HG02610 (cell line): ENCODE measurements around the gene TATDN2.
"Not testable (repeated sequence)": the region's sequence is repeated elsewhere in the genome, so short reads cannot be mapped to it uniquely, and the experiment has no call there.

Experiments
- ATAC-seq: cut with Tn5 transposase; IDR thresholded peaks from one replicate; pipeline ENCODE4 v1.9.1; 2021; ENCODE audit warnings: mild to moderate bottlenecking, moderate library complexity; ENCODE audit not compliant: unreplicated experiment

TATDN2 gene

GRCh38 chr3:10266936-10267335, 18.7 kb downstream of the TATDN2 start:
- ATAC-seq = not testable (repeated sequence)

GRCh38 chr3:10268116-10268515, 19.9 kb downstream of the TATDN2 start:
- no peak for ATAC-seq

GRCh38 chr3:10268930-10269329, 20.7 kb downstream of the TATDN2 start:
- ATAC-seq = no peak

- ATAC-seq = no peak
Measured at GRCh38 chr3:10269443-10269842, 21.2 kb downstream of the TATDN2 start.

- ATAC-seq = not testable (repeated sequence)
Measured at GRCh38 chr3:10272476-10272875, 24.2 kb downstream of the TATDN2 start.

- ATAC-seq = no peak
Measured at GRCh38 chr3:10272977-10273376, 24.7 kb downstream of the TATDN2 start.

- ATAC-seq = no peak
Measured at GRCh38 chr3:10273702-10274305, 25.5 kb downstream of the TATDN2 start.

- no peak for ATAC-seq
Measured at GRCh38 chr3:10274601-10275000, 26.3 kb downstream of the TATDN2 start.

GRCh38 chr3:10277115-10277625, 28.9 kb downstream of the TATDN2 start:
- no peak for ATAC-seq

GRCh38 chr3:10278501-10278900, 30.2 kb downstream of the TATDN2 start:
- ATAC-seq = no peak

GRCh38 chr3:10279384-10280176, 31.3 kb downstream of the TATDN2 start:
- no peak for ATAC-seq

- no peak for ATAC-seq
Measured at GRCh38 chr3:10280177-10280529, 31.9 kb downstream of the TATDN2 start.

- ATAC-seq = no peak
Measured at GRCh38 chr3:10280571-10280970, 32.3 kb downstream of the TATDN2 start.

GRCh38 chr3:10281951-10282350, 33.7 kb downstream of the TATDN2 start:
- no peak for ATAC-seq

GRCh38 chr3:10283638-10284037, 35.4 kb downstream of the TATDN2 start:
- no peak for ATAC-seq

- no peak for ATAC-seq
Measured at GRCh38 chr3:10284496-10284895, 36.2 kb downstream of the TATDN2 start.

- ATAC-seq = no peak
Measured at GRCh38 chr3:10285272-10286132, 37.2 kb downstream of the TATDN2 start.

GRCh38 chr3:10286133-10286524, 37.9 kb downstream of the TATDN2 start:
- no peak for ATAC-seq

GRCh38 chr3:10286596-10287295, 38.5 kb downstream of the TATDN2 start:
- no peak for ATAC-seq

GRCh38 chr3:10287936-10288574, 39.8 kb downstream of the TATDN2 start:
- ATAC-seq = no peak
